ENCODE data around the gene CTIF.

Gene CTIF

GRCh38 chr18:48780201-48780912 lies 241.5 kb downstream of the CTIF start:
- in situ Hi-C loops (cut with HindIII; ENCODE audit: low sequenced_read_pairs): no loop called here

GRCh38 chr18:48780913-48781162 lies 242.0 kb downstream of the CTIF start:
- in situ Hi-C loops (cut with HindIII; ENCODE audit: low sequenced_read_pairs): no loop called here

- in situ Hi-C loops (cut with HindIII; ENCODE audit: low sequenced_read_pairs): no loop called here
Measured at GRCh38 chr18:48781163-48781987, 242.5 kb downstream of the CTIF start.

- in situ Hi-C loops (cut with HindIII; ENCODE audit: low sequenced_read_pairs): no loop called here
Measured at GRCh38 chr18:48781988-48782363, 243.1 kb downstream of the CTIF start.

- in situ Hi-C loops (cut with HindIII; ENCODE audit: low sequenced_read_pairs): no loop called here
Measured at GRCh38 chr18:48782381-48782861, 243.6 kb downstream of the CTIF start.

- in situ Hi-C loops (cut with HindIII; ENCODE audit: low sequenced_read_pairs): no loop called here
Measured at GRCh38 chr18:48783616-48784520, 245.0 kb downstream of the CTIF start.

GRCh38 chr18:48784656-48785055 lies 245.8 kb downstream of the CTIF start:
- in situ Hi-C loops (cut with HindIII; ENCODE audit: low sequenced_read_pairs): no loop called here

- in situ Hi-C loops (cut with HindIII; ENCODE audit: low sequenced_read_pairs): no loop called here
Measured at GRCh38 chr18:48785091-48785614, 246.3 kb downstream of the CTIF start.

- in situ Hi-C loops (cut with HindIII; ENCODE audit: low sequenced_read_pairs): no loop called here
Measured at GRCh38 chr18:48785736-48786454, 247.1 kb downstream of the CTIF start.

- in situ Hi-C loops (cut with HindIII; ENCODE audit: low sequenced_read_pairs): no loop called here
Measured at GRCh38 chr18:48786455-48787202, 247.8 kb downstream of the CTIF start.

- in situ Hi-C loops (cut with HindIII; ENCODE audit: low sequenced_read_pairs): no loop called here
Measured at GRCh38 chr18:48787203-48788151, 248.6 kb downstream of the CTIF start.

GRCh38 chr18:48788373-48788772 lies 249.5 kb downstream of the CTIF start:
- in situ Hi-C loops (cut with HindIII; ENCODE audit: low sequenced_read_pairs): no loop called here

GRCh38 chr18:48789259-48789812 lies 250.5 kb downstream of the CTIF start:
- in situ Hi-C loops (cut with HindIII; ENCODE audit: low sequenced_read_pairs): no loop called here

GRCh38 chr18:48790226-48790863 lies 251.5 kb downstream of the CTIF start:
- in situ Hi-C loops (cut with HindIII; ENCODE audit: low sequenced_read_pairs): no loop called here

- in situ Hi-C loops (cut with HindIII; ENCODE audit: low sequenced_read_pairs): no loop called here
Measured at GRCh38 chr18:48790869-48791635, 252.2 kb downstream of the CTIF start.

GRCh38 chr18:48791636-48792105 lies 252.8 kb downstream of the CTIF start:
- in situ Hi-C loops (cut with HindIII; ENCODE audit: low sequenced_read_pairs): no loop called here

GRCh38 chr18:48792141-48792540 lies 253.3 kb downstream of the CTIF start:
- in situ Hi-C loops (cut with HindIII; ENCODE audit: low sequenced_read_pairs): no loop called here

Data from DLD1 (cell line).